AG09309 (cell line): Measurements from ENCODE around the gene CCDC127.
"Not testable (repeated sequence)": the region's sequence is repeated elsewhere in the genome, so short reads cannot be mapped to it uniquely, and the experiment has no call there.

Experiments used
- DNase-seq: peaks from one replicate; pipeline ENCODE4 v3.0.0-alpha.2; 2010; ENCODE audit warnings: low read depth
- H3K4me3 ChIP-seq: 2 replicates; pipeline ENCODE4 v1.5.1; 2011; ENCODE audit warnings: mild to moderate bottlenecking, low read depth, low read length, moderate library complexity; ENCODE audit not compliant: control insufficient read depth
- CTCF ChIP-seq: IDR thresholded peaks from 2 replicates; pipeline ENCODE4 v1.5.1; 2011; ENCODE audit warnings: mild to moderate bottlenecking, low read depth, low read length, inconsistent platforms; ENCODE audit not compliant: insufficient read depth, control insufficient read depth; ENCODE audit errors: missing control alignments

Gene CCDC127

GRCh38 chr5:167511-167910 lies 50.4 kb downstream of the CCDC127 start:
- no peak overlapping the region for H3K4me3 ChIP-seq
- no peak for DNase-seq
- no peak for TF ChIP-seq CTCF

GRCh38 chr5:166441-167372 lies 51.2 kb downstream of the CCDC127 start:
- no peak for DNase-seq
- no peak for TF ChIP-seq CTCF
- no peak overlapping the region for H3K4me3 ChIP-seq

- not testable (repeated sequence) for H3K4me3 ChIP-seq, DNase-seq
Observed at GRCh38 chr5:164783-165182, 53.2 kb downstream of the CCDC127 start.

GRCh38 chr5:164244-164643 lies 53.7 kb downstream of the CCDC127 start:
- DNase-seq: no peak
- TF ChIP-seq CTCF: no peak

GRCh38 chr5:163841-164240 lies 54.1 kb downstream of the CCDC127 start:
- DNase-seq: no peak
- no peak overlapping the region for H3K4me3 ChIP-seq
- no peak for TF ChIP-seq CTCF

More at GRCh38 chr5:164244-164643, 53.7 kb downstream of the CCDC127 start:
- no peak overlapping the region for H3K4me3 ChIP-seq

GRCh38 chr5:163338-163620 lies 54.7 kb downstream of the CCDC127 start:
- TF ChIP-seq CTCF: no peak
- no peak overlapping the region for H3K4me3 ChIP-seq
- no peak for DNase-seq

- DNase-seq: no peak
- no peak overlapping the region for H3K4me3 ChIP-seq
- no peak for TF ChIP-seq CTCF
Observed at GRCh38 chr5:162565-163337, 55.2 kb downstream of the CCDC127 start.
